Spleen (tissue), 11 donors: ENCODE results near the gene MNX1. TPM values are rescaled to one million over a fixed set of nuclear protein-coding genes. Genes with fewer than 3 reads are reported as not detected.

ENCODE experiments used
- DNase-seq: peaks from one replicate; pipeline ENCODE4 v3.0.0-alpha.2; 2020
- H3K27ac ChIP-seq, 8 donors: fragments of 200-600 bp; sonication (generic) in 7 of 8; 1 replicate in 4 of 8; 2 replicates in 4 of 8; pipeline versions ENCODE4 v1.5.0 to v1.8.0; 2016 to 2021; ENCODE audit warnings: inconsistent platforms in 4 of 8, mild to moderate bottlenecking in 4 of 8, moderate library complexity in 1 of 8
- H3K27me3 ChIP-seq, 7 donors: fragments of 200-600 bp; sonication (generic) in 6 of 7; replicated peaks in 1 of 7; 1 replicate in 4 of 7; 2 replicates in 3 of 7; pipeline versions ENCODE4 v1.5.0 to v1.8.0; 2016 to 2021; ENCODE audit warnings: inconsistent platforms in 3 of 7, mild to moderate bottlenecking in 1 of 7
- H3K36me3 ChIP-seq, 6 donors: fragments of 200-600 bp; sonication (generic) in 5 of 6; 1 replicate in 4 of 6; 2 replicates in 2 of 6; pipeline versions ENCODE4 v1.5.0 to v1.8.0; 2016 to 2021; ENCODE audit warnings: inconsistent platforms in 2 of 6
- H3K4me1 ChIP-seq, 6 donors: fragments of 200-600 bp; sonication (generic) in 5 of 6; 1 replicate in 3 of 6; 2 replicates in 3 of 6; pipeline versions ENCODE4 v1.5.0 to v1.8.0; 2016 to 2021; ENCODE audit warnings: inconsistent platforms in 3 of 6
- H3K4me3 ChIP-seq, 8 donors: fragments of 200-600 bp; sonication (generic) in 7 of 8; 1 replicate in 4 of 8; 2 replicates in 4 of 8; pipeline versions ENCODE4 v1.5.0 to v1.8.0; 2016 to 2021; ENCODE audit warnings: inconsistent platforms in 4 of 8, mild to moderate bottlenecking in 4 of 8, moderate library complexity in 2 of 8
- H3K9me3 ChIP-seq, 8 donors: fragments of 200-600 bp; sonication (generic) in 7 of 8; 1 replicate in 4 of 8; 2 replicates in 4 of 8; pipeline versions ENCODE4 v1.5.0 to v1.8.0; 2016 to 2021; ENCODE audit warnings: inconsistent platforms in 4 of 8
- CTCF ChIP-seq, 11 experiments: fragments of 200-600 bp in 7 of 11; fragments of 450-650 bp in 4 of 11; sonication (generic) in 4 of 11; IDR thresholded peaks in 8 of 11; conservative IDR thresholded peaks in 3 of 11; 1 replicate in 7 of 11; 2 replicates in 4 of 11; pipeline versions ENCODE4 v1.4.0 to v1.8.0; 2016 to 2021; ENCODE audit warnings: antibody characterized with exemption in 11 of 11, inconsistent platforms in 4 of 11, mild to moderate bottlenecking in 1 of 11
- POLR2A ChIP-seq, 3 donors: fragments of 450-650 bp; IDR thresholded peaks; one replicate each; pipeline ENCODE4 v1.5.1; 2017; ENCODE audit warnings: antibody characterized with exemption in 3 of 3, mild to moderate bottlenecking in 1 of 3
- POLR2AphosphoS5 ChIP-seq, 3 donors: sonication (generic); formaldehyde crosslinking; IDR thresholded peaks; one replicate each; pipeline ENCODE4 v1.5.1; 2017; ENCODE audit warnings: antibody characterized with exemption in 3 of 3
- WGBS, 5 donors: extraction: QIAGEN DNeasy Blood & Tissue Kit in 3 of 5; methylation state at CpG; one replicate each; pipeline versions ENCODE4 v1.1.5 to v1.1.7; 2013 to 2018; 5-methylcytosine and 5-hydroxymethylcytosine counted together
- intact Hi-C: fragments of 100-400 bp; cut with DNase I; formaldehyde crosslinking; loops from one replicate; pipeline ENCODE4 v1.15.0; 2023; ENCODE audit warnings: low total_unique reads
- polyA plus RNA-seq, 3 donors: library from polyadenylated mRNA; stranded (reverse); fragments of 200-250 nt; gene quantifications; one replicate each; pipeline ENCODE4 v1.2.1, GENCODE V29; 2013
- total RNA-seq, 7 donors: library from RNA; depleted of rRNA in 3 of 7; stranded (reverse); fragments of >200 nt in 3 of 7; fragmentation: NEBNext Ultra II Directional in 4 of 7; extraction: Animal tissue kit (Norgen Biotek cat#: 25700) in 4 of 7; gene quantifications; one replicate each; pipeline versions ENCODE4 v1.1.0 to v1.2.1, GENCODE V29; 2016 to 2021
- donor health status: healthy with polysubstance abuse.
- donor health status: DM: no; HTN: no; CAD: no; lungs with moderate emphysema.
- donor health status: DM: no; HTN: no; CAD: no.
- donor health status: Bipolar disorder and iron deficiency.
- donor health status: healthy.
- donor health status: DM: no; HTN: no; CAD: no.
- donor health status: DM: yes; HTN: yes; CAD: no.

The MNX1 gene
- total and polyA plus RNA-seq, 10 donors: 0.85 TPM; not detected in 9

GRCh38 chr7:157004521-157005455, 5.7 kb downstream of the MNX1 start:
- Histone ChIP-seq H3K9me3 (no peaks in the 10 kb centered on the region), H3K36me3 (no peaks in the 10 kb centered on the region), H3K4me1 (peaks cover 10 to 86% (median 66%) of the 10 kb centered on the region in 6 donors), H3K27me3 (peaks cover 26 to 100% (median 99%) of the 10 kb centered on the region in 7 donors), H3K27ac (no peak overlapping the region), H3K4me3 (peak overlapping the region in 5 of 8 donors; percentile 7 to 54 (median 21))
- intact Hi-C loops: no loop called here
- DNase-seq: no peak
- WGBS, 5 donors: 3 to 9% (median 5%) methylated on average over 47 to 56 of the region's 56 CpGs
- TF ChIP-seq POLR2AphosphoS5 (IDR thresholded peaks at IDR 0.05): no peak
- TF ChIP-seq CTCF (IDR thresholded peaks at IDR 0.05 in 8 of 11, conservative IDR thresholded peaks at IDR 0.05 in 3 of 11): no peak
- no peak for TF ChIP-seq POLR2A (IDR thresholded peaks at IDR 0.05)

DNA sequence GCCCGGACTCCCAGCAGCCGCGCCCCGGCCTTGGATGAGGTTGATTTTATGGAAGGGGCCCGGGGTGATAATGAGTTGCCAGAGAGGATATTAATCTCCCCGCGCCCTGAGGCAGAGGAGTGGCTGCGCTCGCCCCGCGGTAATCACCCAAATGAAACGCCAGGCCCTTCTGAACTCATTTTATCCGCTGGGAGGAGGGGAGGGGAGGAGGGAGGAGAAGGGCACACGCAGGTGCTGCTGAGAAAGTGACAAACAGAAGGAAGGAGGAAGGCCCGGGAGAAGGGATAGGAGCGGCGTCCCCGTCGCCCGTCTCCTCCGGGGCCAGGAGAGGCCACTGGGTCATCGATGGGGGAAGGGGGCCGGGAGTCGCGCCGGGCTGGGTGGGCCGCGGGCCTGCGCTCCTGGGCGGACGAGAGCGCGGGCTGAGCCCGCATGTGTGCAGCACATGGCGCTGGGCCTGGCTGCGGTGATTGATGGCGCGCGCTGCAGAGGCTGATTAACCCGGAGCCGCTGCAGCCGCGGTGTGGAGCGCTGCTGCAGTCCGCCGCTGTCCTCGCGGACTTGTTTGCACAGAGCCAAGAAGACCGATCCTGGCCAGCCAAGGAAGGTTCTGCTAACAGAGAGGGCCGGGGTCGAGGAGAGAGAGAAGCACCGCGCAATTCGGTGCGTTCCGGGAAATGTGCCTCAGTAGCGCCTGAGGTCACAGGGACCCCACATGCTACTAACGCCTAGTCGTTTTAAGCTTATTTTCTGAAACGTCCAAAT, 6.5 kb downstream of the MNX1 start:
- intact Hi-C loops: no loop called here
- Histone ChIP-seq H3K27ac (no peak overlapping the region), H3K4me3 (peak overlapping the region in 2 of 8 donors; percentile 7 to 28), H3K9me3 (no peaks in the 10 kb centered on the region), H3K36me3 (no peaks in the 10 kb centered on the region), H3K27me3 (peaks cover 26 to 100% (median 100%) of the 10 kb centered on the region in 7 donors), H3K4me1 (peaks cover 10 to 87% (median 68%) of the 10 kb centered on the region in 6 donors)
- WGBS, 5 donors: 5 to 7% (median 5%) methylated on average over 56 to 60 of the region's 60 CpGs
- DNase-seq: peak; percentile 69
- TF ChIP-seq CTCF (IDR thresholded peaks at IDR 0.05 in 8 of 11, conservative IDR thresholded peaks at IDR 0.05 in 3 of 11): no peak
- TF ChIP-seq POLR2A (IDR thresholded peaks at IDR 0.05): no peak
- TF ChIP-seq POLR2AphosphoS5 (IDR thresholded peaks at IDR 0.05): no peak

DNA sequence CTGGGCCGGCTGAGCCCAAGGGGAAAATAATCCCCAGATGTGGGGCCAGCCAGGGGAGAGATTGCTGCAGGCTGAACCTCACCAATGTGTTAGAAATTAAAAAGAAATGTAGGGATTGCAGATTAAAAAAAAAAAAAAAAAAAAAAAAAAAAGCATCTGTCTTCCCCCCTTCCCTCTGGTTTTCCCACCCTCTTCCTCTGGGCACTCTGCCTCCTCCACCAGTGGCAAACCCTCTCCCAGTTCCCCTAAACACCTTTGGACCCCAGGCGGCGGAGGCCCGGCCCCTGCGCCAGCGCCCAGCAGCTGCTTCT, 7.1 kb downstream of the MNX1 start:
- no peaks in the 10 kb centered on the region for H3K9me3 ChIP-seq
- no peak for DNase-seq
- peak overlapping the region in 1 of 8 donors; percentile 28 for H3K4me3 ChIP-seq
- peaks cover 26 to 100% (median 100%) of the 10 kb centered on the region in 7 donors for H3K27me3 ChIP-seq
- H3K4me1 ChIP-seq: peaks cover 10 to 83% (median 67%) of the 10 kb centered on the region in 6 donors
- H3K36me3 ChIP-seq: no peaks in the 10 kb centered on the region
- no peak overlapping the region for H3K27ac ChIP-seq
- intact Hi-C loops: no loop called here
- no peak for TF ChIP-seq CTCF (IDR thresholded peaks at IDR 0.05 in 8 of 11, conservative IDR thresholded peaks at IDR 0.05 in 3 of 11)
- no peak for TF ChIP-seq POLR2A (IDR thresholded peaks at IDR 0.05)
- TF ChIP-seq POLR2AphosphoS5 (IDR thresholded peaks at IDR 0.05): no peak
- WGBS, 5 donors: 14 to 26% (median 20%) methylated on average over 6 of the region's 6 CpGs
